HepG2 (cell line): Measurements from ENCODE around the gene EVI5. TPM values are rescaled to one million over a fixed set of nuclear protein-coding genes. Genes with fewer than 3 reads are reported as not detected.

ENCODE experiments used
- AGO2 ChIP-seq: fragments of 200-400 bp; formaldehyde crosslinking; optimal IDR thresholded peaks from 2 replicates; pipeline ENCODE3; 2017; ENCODE audit warnings: mild to moderate bottlenecking, low read depth, low read length, moderate library complexity
- ARHGAP35 ChIP-seq: sonication (generic); formaldehyde crosslinking; IDR thresholded peaks from 2 replicates; pipeline ENCODE4 v1.9.0; 2022; ENCODE audit warnings: mild to moderate bottlenecking, inconsistent platforms, moderate library complexity, missing genetic modification reagents, borderline replicate concordance
- BRF2 ChIP-seq: sonication (generic); formaldehyde crosslinking; IDR thresholded peaks from 2 replicates; pipeline ENCODE4 v1.8.1; 2022; ENCODE audit warnings: mild to moderate bottlenecking, missing genetic modification reagents
- CREB1 ChIP-seq, 2 experiments: fragments of 450-650 bp in 1 of 2; IDR thresholded peaks; 2 replicates each; pipeline ENCODE4 v1.6.1; 2016 to 2017; ENCODE audit warnings: control low read depth in 1 of 2, mild to moderate bottlenecking in 1 of 2, missing compliant biosample characterization in 1 of 2, missing genetic modification characterization in 1 of 2
- HNRNPL ChIP-seq: fragments of 200-400 bp; formaldehyde crosslinking; IDR thresholded peaks from 2 replicates; pipeline ENCODE4 v1.6.1; 2017; ENCODE audit warnings: mild to moderate bottlenecking, low read depth, low read length
- MAX ChIP-seq: IDR thresholded peaks from 2 replicates; pipeline ENCODE4 v1.6.1; 2012; ENCODE audit warnings: inconsistent platforms
- NFE2 ChIP-seq: sonication (generic); formaldehyde crosslinking; IDR thresholded peaks from 2 replicates; pipeline ENCODE4 v1.4.0; 2020; ENCODE audit warnings: missing genetic modification reagents
- NFYC ChIP-seq: IDR thresholded peaks from 2 replicates; pipeline ENCODE4 v1.6.1; 2016; ENCODE audit warnings: missing genetic modification reagents, missing compliant biosample characterization
- NONO ChIP-seq, 2 experiments: fragments of 450-650 bp in 1 of 2; sonication (generic) in 1 of 2; formaldehyde crosslinking in 1 of 2; IDR thresholded peaks in 1 of 2; conservative IDR thresholded peaks in 1 of 2; 2 replicates each; pipeline versions ENCODE4 v1.6.1 to v1.8.0; 2017 to 2022; ENCODE audit warnings: mild to moderate bottlenecking in 1 of 2, missing genetic modification reagents in 1 of 2, moderate library complexity in 1 of 2
- RXRA ChIP-seq: sonication (generic); formaldehyde crosslinking; IDR thresholded peaks from 2 replicates; pipeline ENCODE4 v1.5.1; 2020; ENCODE audit warnings: missing genetic modification reagents
- SNAPC2 ChIP-seq: sonication (generic); formaldehyde crosslinking; IDR thresholded peaks from 2 replicates; pipeline ENCODE4 v1.8.1; 2022; ENCODE audit warnings: mild to moderate bottlenecking, missing genetic modification reagents
- SNRNP70 ChIP-seq: fragments of 200-400 bp; formaldehyde crosslinking; IDR thresholded peaks from 2 replicates; pipeline ENCODE4 v1.6.1; 2017; ENCODE audit warnings: mild to moderate bottlenecking, low read depth, low read length, moderate library complexity
- SOX5 ChIP-seq: IDR thresholded peaks from 2 replicates; pipeline ENCODE4 v1.6.1; 2016; ENCODE audit warnings: borderline replicate concordance
- SRSF9 ChIP-seq: fragments of 200-400 bp; formaldehyde crosslinking; IDR thresholded peaks from 2 replicates; pipeline ENCODE4 v1.6.1; 2018; ENCODE audit warnings: borderline replicate concordance, mild to moderate bottlenecking, low read depth, low read length; ENCODE audit not compliant: insufficient read depth, poor library complexity, severe bottlenecking
- STAG1 ChIP-seq: sonication (generic); formaldehyde crosslinking; IDR thresholded peaks from 2 replicates; pipeline ENCODE4 v1.4.0; 2020; ENCODE audit warnings: missing genetic modification reagents
- TAF1 ChIP-seq: sonication (generic); formaldehyde crosslinking; IDR thresholded peaks from 2 replicates; pipeline ENCODE4 v1.4.0; 2020; ENCODE audit warnings: missing genetic modification reagents
- TBX3 ChIP-seq: fragments of 450-650 bp; IDR thresholded peaks from 2 replicates; pipeline ENCODE4 v1.6.1; 2017; ENCODE audit warnings: antibody characterized with exemption, mild to moderate bottlenecking, inconsistent platforms, borderline replicate concordance
- TOE1 ChIP-seq: sonication (generic); formaldehyde crosslinking; IDR thresholded peaks from 2 replicates; pipeline ENCODE4 v1.4.0; 2020; ENCODE audit warnings: mild to moderate bottlenecking, missing genetic modification reagents
- YEATS2 ChIP-seq: sonication (generic); formaldehyde crosslinking; IDR thresholded peaks from 2 replicates; pipeline ENCODE4 v1.4.0; 2020; ENCODE audit warnings: missing genetic modification reagents, borderline replicate concordance
- YEATS4 ChIP-seq: sonication (generic); formaldehyde crosslinking; IDR thresholded peaks from 2 replicates; pipeline ENCODE4 v1.4.0; 2020; ENCODE audit warnings: missing genetic modification reagents, borderline replicate concordance
- ZFP36L2 ChIP-seq: sonication (generic); formaldehyde crosslinking; IDR thresholded peaks from 2 replicates; pipeline ENCODE4 v1.4.0; 2020; ENCODE audit warnings: missing genetic modification reagents
- ZNF124 ChIP-seq: sonication (generic); formaldehyde crosslinking; IDR thresholded peaks from 2 replicates; pipeline ENCODE4 v1.4.0; 2020; ENCODE audit warnings: missing genetic modification reagents
- ZNF225 ChIP-seq: sonication (generic); formaldehyde crosslinking; IDR thresholded peaks from 2 replicates; pipeline ENCODE4 v1.4.0; 2020; ENCODE audit warnings: mild to moderate bottlenecking, missing genetic modification reagents
- ZNF235 ChIP-seq: sonication (generic); formaldehyde crosslinking; IDR thresholded peaks from 2 replicates; pipeline ENCODE4 v1.8.1; 2023; ENCODE audit warnings: mild to moderate bottlenecking, missing genetic modification reagents, borderline replicate concordance
- ZNF296 ChIP-seq: sonication (generic); formaldehyde crosslinking; conservative IDR thresholded peaks from 2 replicates; pipeline ENCODE4 v1.5.0; 2020; ENCODE audit warnings: mild to moderate bottlenecking, missing genetic modification reagents
- ZNF512 ChIP-seq: sonication (generic); formaldehyde crosslinking; IDR thresholded peaks from 2 replicates; pipeline ENCODE4 v1.4.0; 2020; ENCODE audit warnings: mild to moderate bottlenecking, missing genetic modification reagents
- ZNF543 ChIP-seq: sonication (generic); formaldehyde crosslinking; IDR thresholded peaks from 2 replicates; pipeline ENCODE4 v1.4.0; 2020; ENCODE audit warnings: mild to moderate bottlenecking, missing genetic modification reagents
- ZNF652 ChIP-seq: IDR thresholded peaks from 2 replicates; pipeline ENCODE4 v1.6.1; 2016; ENCODE audit warnings: low read depth, borderline replicate concordance
- ZNF7 ChIP-seq: IDR thresholded peaks from 2 replicates; pipeline ENCODE4 v1.6.1; 2016; ENCODE audit warnings: missing biosample characterization, missing genetic modification reagents
- polyA plus RNA-seq, 8 experiments: library from polyadenylated mRNA; depleted of rRNA in 3 of 8; stranded (reverse) in 7 of 8; unstranded in 1 of 8; fragments of >200 nt; fragmentation: Illumina TruSeq in 4 of 8; extraction: Trizol in 4 of 8; gene quantifications; 2 replicates each; pipeline versions ENCODE4 v1.2.1 to v1.2.3, GENCODE V29; 2011 to 2016; ENCODE audit warnings: low read depth in 4 of 8, missing spikeins in 1 of 8, mixed read lengths in 1 of 8; ENCODE audit not compliant: insufficient read depth in 1 of 8
- total RNA-seq, 5 experiments: library from RNA; depleted of rRNA; stranded (reverse); fragments of >200 nt; fragmentation: Illumina TruSeq; extraction: Trizol; gene quantifications; 2 replicates each; pipeline ENCODE4 v1.2.3, GENCODE V29; 2016; ENCODE audit warnings: low read depth in 1 of 5

EVI5 gene
- total and polyA plus RNA-seq, 2 of the 13 experiments (the other 11 are each of a cell fraction or from before 2014, with no cell fraction given), result 4.0 to 12.6 TPM

- TF ChIP-seq ZNF512 (no peak), RXRA (CRISPR knock-in tag) (peak; percentile 73), ZNF296 (CRISPR knock-in tag) (no peak), BRF2 (CRISPR knock-in tag) (no peak), AGO2 (no peak), NONO (IDR thresholded peaks at IDR 0.05) (no peak), NONO (CRISPR knock-in tag; conservative IDR thresholded peaks at IDR 0.05) (no peak), TBX3 (no peak), TOE1 (CRISPR knock-in tag) (no peak), ZNF652 (CRISPR knock-in tag) (no peak), ZNF124 (CRISPR knock-in tag) (no peak), ARHGAP35 (CRISPR knock-in tag) (no peak), ZNF543 (CRISPR knock-in tag) (no peak; the same call in 1 of the 2 replicates), STAG1 (peak; percentile 61), MAX (peak; percentile 84), SNAPC2 (no peak), NFE2 (CRISPR knock-in tag) (no peak), NFYC (CRISPR knock-in tag) (no peak), ZNF7 (CRISPR knock-in tag) (no peak), TAF1 (CRISPR knock-in tag) (0 out of 2 replicates have a peak, but pooled peaks have one; percentile 35), ZNF235 (CRISPR knock-in tag) (no peak), CREB1 (IDR thresholded peaks at IDR 0.05) (no peak), CREB1 (CRISPR knock-in tag; IDR thresholded peaks at IDR 0.05) (no peak), HNRNPL (peak; percentile 87), YEATS2 (CRISPR knock-in tag) (peak; percentile 39; the same call in 1 of the 2 replicates), YEATS4 (CRISPR knock-in tag) (peak; percentile 50; the same call in 1 of the 2 replicates), ZFP36L2 (CRISPR knock-in tag) (no peak), SNRNP70 (no peak), ZNF225 (no peak), SOX5 (CRISPR knock-in tag) (no peak; the same call in 1 of the 2 replicates), SRSF9 (no peak)
Measured at GRCh38 chr1:92486251-92487077, 298.4 kb downstream of the EVI5 start, which contains the start of gene GFI1 (continued).
